NCI-H748 (cell line): ENCODE measurements around the gene FBXO38.
"Not testable (repeated sequence)": the region's sequence is repeated elsewhere in the genome, so short reads cannot be mapped to it uniquely, and the experiment has no call there.

Experiments
- DNase-seq: peaks from one replicate; lab custom pipeline; 2025; ENCODE audit not compliant: unreplicated experiment; lab: John Stamatoyannopoulos, UW

Gene FBXO38

GRCh38 chr5:148426514-148426913 lies 42.8 kb downstream of the FBXO38 start:
- no peak for DNase-seq

GRCh38 chr5:148427370-148428042 lies 43.7 kb downstream of the FBXO38 start:
- no peak for DNase-seq

GRCh38 chr5:148428848-148429247 lies 45.1 kb downstream of the FBXO38 start:
- DNase-seq: no peak

GRCh38 chr5:148433826-148434225 lies 50.1 kb downstream of the FBXO38 start:
- DNase-seq: no peak

- DNase-seq: no peak
These were observed 52.3 kb downstream of the FBXO38 start for GRCh38 chr5:148436029-148436428.

GRCh38 chr5:148437249-148437648 lies 53.5 kb downstream of the FBXO38 start:
- DNase-seq: no peak

GRCh38 chr5:148438933-148439332 lies 55.2 kb downstream of the FBXO38 start:
- DNase-seq: no peak

GRCh38 chr5:148443241-148443640 lies 59.5 kb downstream of the FBXO38 start:
- no peak for DNase-seq

- DNase-seq: peak; percentile 72
These were observed 60.2 kb downstream of the FBXO38 start for GRCh38 chr5:148443998-148444397.

GRCh38 chr5:148445578-148445977 lies 61.8 kb downstream of the FBXO38 start:
- DNase-seq: no peak

- DNase-seq: no peak
These were observed 62.9 kb downstream of the FBXO38 start for GRCh38 chr5:148446611-148447010.

- DNase-seq: no peak
These were observed 68.9 kb downstream of the FBXO38 start for GRCh38 chr5:148452499-148453193.

GRCh38 chr5:148454576-148454975 lies 70.8 kb downstream of the FBXO38 start:
- DNase-seq: no peak

GRCh38 chr5:148455185-148455584 lies 71.4 kb downstream of the FBXO38 start:
- DNase-seq: no peak

- peak; percentile 96 for DNase-seq
These were observed 73.4 kb downstream of the FBXO38 start for GRCh38 chr5:148457183-148457620.

- DNase-seq: peak; percentile 19
These were observed 74.5 kb downstream of the FBXO38 start for GRCh38 chr5:148458036-148458888.

GRCh38 chr5:148459669-148460068 lies 75.9 kb downstream of the FBXO38 start:
- DNase-seq: no peak

- DNase-seq: peak; percentile 29
These were observed 81.8 kb downstream of the FBXO38 start for GRCh38 chr5:148465381-148466235.

GRCh38 chr5:148466236-148466580 lies 82.5 kb downstream of the FBXO38 start:
- DNase-seq: no peak

- no peak for DNase-seq
These were observed 84.2 kb downstream of the FBXO38 start for GRCh38 chr5:148467958-148468357.

GRCh38 chr5:148468746-148469145 lies 85.0 kb downstream of the FBXO38 start:
- DNase-seq: not testable (repeated sequence)
